Skeletal muscle satellite cell (primary cell): ENCODE data around the gene FCGBP.

Experiments
- H3K27me3 ChIP-seq: 2 replicates; pipeline ENCODE4 v1.7.0; 2013; ENCODE audit warnings: low read length; ENCODE audit not compliant: control insufficient read depth, insufficient read depth
- H3K36me3 ChIP-seq: 2 replicates; pipeline ENCODE4 v1.7.0; 2013; ENCODE audit warnings: mild to moderate bottlenecking, control low read depth, low read length; ENCODE audit not compliant: insufficient read depth
- H3K4me1 ChIP-seq: 2 replicates; pipeline ENCODE4 v1.7.0; 2013; ENCODE audit warnings: low read length; ENCODE audit not compliant: control insufficient read depth, insufficient read depth
- H3K4me2 ChIP-seq: 2 replicates; pipeline ENCODE4 v1.7.0; 2013; ENCODE audit warnings: mild to moderate bottlenecking, low read length
- H3K4me3 ChIP-seq: 2 replicates; pipeline ENCODE4 v1.7.0; 2013; ENCODE audit warnings: low read length
- H3K9ac ChIP-seq: 2 replicates; pipeline ENCODE4 v1.7.0; 2013; ENCODE audit warnings: mild to moderate bottlenecking, low read depth, low read length, moderate library complexity
- H3K9me3 ChIP-seq: replicated peaks from 2 replicates; pipeline ENCODE4 v1.7.0; 2013; ENCODE audit warnings: mild to moderate bottlenecking, control low read depth, low read length

FCGBP gene

GRCh38 chr19:39942366-39942730 is 7.9 kb upstream of the FCGBP start:
- H3K9me3 ChIP-seq: no peaks in the 10 kb centered on the region
- H3K36me3 ChIP-seq: no peaks in the 10 kb centered on the region
- peaks cover 8% of the 10 kb centered on the region for H3K27me3 ChIP-seq
- no peak overlapping the region for H3K4me2 ChIP-seq
- no peaks in the 10 kb centered on the region for H3K4me1 ChIP-seq
- H3K4me3 ChIP-seq: no peak overlapping the region
- H3K9ac ChIP-seq: no peak overlapping the region

DNA sequence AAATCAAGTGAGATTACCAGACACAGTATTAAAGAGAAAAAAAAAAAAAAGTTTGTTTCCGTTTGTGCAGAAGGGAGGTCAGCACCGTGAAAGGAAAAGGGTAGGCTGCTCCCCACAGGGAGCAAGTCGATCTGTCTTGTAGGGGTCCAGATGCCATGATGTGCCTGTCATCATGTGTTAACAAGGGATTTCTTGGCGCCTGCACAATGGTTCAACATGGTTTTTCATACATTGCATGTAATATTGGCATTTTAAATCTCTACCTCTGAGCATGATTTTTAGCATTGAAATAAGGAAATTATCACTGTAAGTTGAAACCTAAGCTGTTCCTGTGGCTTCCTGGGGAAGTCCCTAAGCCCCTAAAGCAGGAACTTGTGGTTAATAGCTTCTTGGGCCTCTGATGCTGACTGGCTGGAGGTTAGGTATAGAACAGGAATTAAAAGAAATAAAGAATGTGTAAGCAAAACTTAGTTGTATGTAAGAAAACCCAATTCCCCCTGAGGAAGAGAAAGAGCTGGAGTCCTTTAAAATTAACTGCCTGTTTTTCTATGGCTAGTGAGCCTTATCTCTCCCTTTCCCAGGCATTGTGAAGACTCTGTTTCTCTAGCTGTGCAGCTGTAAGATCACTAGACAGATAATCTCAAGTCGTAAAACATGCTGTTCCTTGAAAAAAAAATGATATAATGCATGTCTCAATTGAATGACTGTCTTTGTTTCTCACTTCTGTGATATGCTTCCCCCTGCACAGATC is 7.4 kb upstream of the FCGBP start:
- H3K4me1 ChIP-seq: no peaks in the 10 kb centered on the region
- no peaks in the 10 kb centered on the region for H3K36me3 ChIP-seq
- no peak overlapping the region for H3K4me2 ChIP-seq
- H3K4me3 ChIP-seq: no peak overlapping the region
- H3K27me3 ChIP-seq: peaks cover 8% of the 10 kb centered on the region
- H3K9ac ChIP-seq: no peak overlapping the region
- H3K9me3 ChIP-seq: no peaks in the 10 kb centered on the region

- Histone ChIP-seq H3K4me2 (no peak overlapping the region), H3K4me1 (no peaks in the 10 kb centered on the region), H3K4me3 (no peak overlapping the region), H3K9ac (no peak overlapping the region), H3K36me3 (no peaks in the 10 kb centered on the region), H3K27me3 (peaks cover 8% of the 10 kb centered on the region), H3K9me3 (no peaks in the 10 kb centered on the region)
Measured at GRCh38 chr19:39941151-39941550, 6.7 kb upstream of the FCGBP start.

GRCh38 chr19:39940221-39940833 is 5.9 kb upstream of the FCGBP start:
- Histone ChIP-seq H3K9ac (no peak overlapping the region), H3K4me3 (no peak overlapping the region), H3K4me1 (no peaks in the 10 kb centered on the region), H3K9me3 (no peaks in the 10 kb centered on the region), H3K27me3 (peaks cover 8% of the 10 kb centered on the region), H3K36me3 (no peaks in the 10 kb centered on the region), H3K4me2 (no peak overlapping the region)

DNA sequence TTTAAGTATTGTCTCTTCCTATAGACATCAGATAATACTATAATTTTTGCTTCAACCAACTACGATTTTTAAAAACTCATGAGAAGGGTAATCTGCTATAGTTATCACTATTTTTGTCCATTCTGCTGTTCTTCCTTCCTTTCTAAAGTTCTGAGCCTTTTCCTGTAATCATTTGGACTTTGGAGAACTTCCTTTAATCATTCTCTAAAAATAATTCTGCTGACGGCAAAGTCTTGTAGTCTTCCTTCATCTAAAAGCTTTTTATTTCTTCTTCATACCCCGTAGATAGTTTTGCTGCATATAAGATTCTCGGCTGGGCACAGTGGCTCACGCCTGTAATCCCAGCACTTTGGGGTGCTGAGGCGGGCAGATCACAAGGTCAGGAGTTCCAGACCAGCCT is 5.1 kb upstream of the FCGBP start:
- no peak overlapping the region for H3K9ac ChIP-seq
- no peaks in the 10 kb centered on the region for H3K36me3 ChIP-seq
- no peak overlapping the region for H3K4me2 ChIP-seq
- H3K27me3 ChIP-seq: peaks cover 8% of the 10 kb centered on the region
- H3K4me1 ChIP-seq: no peaks in the 10 kb centered on the region
- H3K4me3 ChIP-seq: no peak overlapping the region
- H3K9me3 ChIP-seq: no peaks in the 10 kb centered on the region

GRCh38 chr19:39937787-39938186 is 3.4 kb upstream of the FCGBP start:
- Histone ChIP-seq H3K27me3 (peaks cover 8% of the 10 kb centered on the region), H3K9ac (no peak overlapping the region), H3K9me3 (no peaks in the 10 kb centered on the region), H3K4me3 (no peak overlapping the region), H3K4me1 (no peaks in the 10 kb centered on the region), H3K36me3 (no peaks in the 10 kb centered on the region), H3K4me2 (no peak overlapping the region)

- Histone ChIP-seq H3K27me3 (peaks cover 8% of the 10 kb centered on the region), H3K4me1 (no peaks in the 10 kb centered on the region), H3K4me2 (no peak overlapping the region), H3K9me3 (no peaks in the 10 kb centered on the region), H3K36me3 (no peaks in the 10 kb centered on the region), H3K9ac (no peak overlapping the region), H3K4me3 (no peak overlapping the region)
Measured at GRCh38 chr19:39937094-39937720, 2.8 kb upstream of the FCGBP start.

GRCh38 chr19:39936622-39937021 is 2.2 kb upstream of the FCGBP start:
- Histone ChIP-seq H3K4me1 (no peaks in the 10 kb centered on the region), H3K27me3 (peaks cover 8% of the 10 kb centered on the region), H3K4me2 (no peak overlapping the region), H3K36me3 (no peaks in the 10 kb centered on the region), H3K9ac (no peak overlapping the region), H3K4me3 (no peak overlapping the region), H3K9me3 (no peaks in the 10 kb centered on the region)

- no peak overlapping the region for H3K9ac ChIP-seq
- peaks cover 2% of the 10 kb centered on the region for H3K27me3 ChIP-seq
Measured at GRCh38 chr19:39936020-39936419, 1.6 kb upstream of the FCGBP start.

GRCh38 chr19:39935364-39935661 is 879 bp upstream of the FCGBP start:
- no peaks in the 10 kb centered on the region for H3K9me3 ChIP-seq
- no peak overlapping the region for H3K4me3 ChIP-seq
- no peaks in the 10 kb centered on the region for H3K36me3 ChIP-seq
- H3K4me2 ChIP-seq: no peak overlapping the region
- H3K9ac ChIP-seq: no peak overlapping the region
- no peaks in the 10 kb centered on the region for H3K27me3 ChIP-seq
- no peaks in the 10 kb centered on the region for H3K4me1 ChIP-seq

More at GRCh38 chr19:39936020-39936419, 1.6 kb upstream of the FCGBP start:
- no peaks in the 10 kb centered on the region for H3K9me3 ChIP-seq
- H3K4me2 ChIP-seq: no peak overlapping the region
- no peak overlapping the region for H3K4me3 ChIP-seq
- no peaks in the 10 kb centered on the region for H3K36me3 ChIP-seq
- no peaks in the 10 kb centered on the region for H3K4me1 ChIP-seq

- Histone ChIP-seq H3K9ac (no peak overlapping the region), H3K4me1 (no peaks in the 10 kb centered on the region), H3K4me2 (no peak overlapping the region), H3K9me3 (no peaks in the 10 kb centered on the region), H3K27me3 (no peaks in the 10 kb centered on the region), H3K4me3 (no peak overlapping the region), H3K36me3 (no peaks in the 10 kb centered on the region)
Measured at GRCh38 chr19:39929750-39930149, 4.7 kb downstream of the FCGBP start.

DNA sequence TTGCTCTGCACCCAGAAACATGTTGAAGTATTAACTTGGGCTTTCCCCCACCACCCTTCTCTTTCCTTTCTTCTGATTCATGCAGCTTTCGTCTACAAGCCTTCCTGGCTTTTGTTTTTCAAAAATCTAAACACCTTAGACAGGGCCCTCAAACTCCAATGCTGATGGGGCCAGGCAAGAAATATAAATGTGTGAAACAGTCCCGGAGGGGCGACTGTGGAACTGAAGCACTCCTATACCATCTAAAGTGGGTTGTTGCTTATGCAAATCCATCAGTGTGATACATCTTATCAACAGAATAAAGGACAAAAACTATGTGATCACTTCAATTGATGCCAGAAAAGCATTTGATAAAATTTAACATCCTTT is 6.1 kb downstream of the FCGBP start:
- Histone ChIP-seq H3K9me3 (no peaks in the 10 kb centered on the region), H3K4me1 (no peaks in the 10 kb centered on the region), H3K4me3 (no peak overlapping the region), H3K27me3 (no peaks in the 10 kb centered on the region), H3K9ac (no peak overlapping the region), H3K36me3 (no peaks in the 10 kb centered on the region), H3K4me2 (no peak overlapping the region)
